Measurements from ENCODE around the gene EPS8L1. TPM values are rescaled to one million over a fixed set of nuclear protein-coding genes. Genes with fewer than 3 reads are reported as not detected.

EPS8L1 gene
- total RNA-seq, 1 experiment from 2014 or later = 111 TPM

DNA sequence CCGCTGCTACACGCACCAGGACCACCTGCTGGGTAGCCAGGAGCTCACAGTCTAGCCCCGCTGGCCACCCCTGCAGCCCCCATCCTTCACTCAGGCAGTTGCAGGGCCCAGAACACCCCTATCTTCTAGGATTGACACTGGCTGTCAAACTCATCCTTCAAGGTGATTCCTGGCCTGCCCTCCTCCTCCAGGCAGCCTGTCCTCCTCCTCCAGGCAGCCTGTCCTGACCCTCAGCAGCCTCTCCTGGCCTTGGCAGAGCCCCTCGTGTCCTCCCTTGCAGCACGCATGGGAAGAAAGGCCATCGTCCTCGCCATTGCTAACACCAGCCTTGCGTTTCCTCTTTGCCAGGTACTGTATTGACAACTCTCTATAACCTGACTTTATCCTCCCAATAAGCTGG is 3.8 kb upstream of the EPS8L1 start:
- Histone ChIP-seq H3K4me2 (peak overlapping the region; percentile 69), H3K4me3 (no peak overlapping the region), H3K36me3 (ENCODE audit: low read depth) (no peaks in the 10 kb centered on the region), H3K9me3 (ENCODE audit: insufficient read depth, low read depth) (no peaks in the 10 kb centered on the region), H3K27ac (peak overlapping the region; percentile 98), H3K4me1 (replicated peaks; ENCODE audit: insufficient read depth) (peaks cover 47% of the 10 kb centered on the region), H3K9me2 (ENCODE audit: insufficient read depth) (no peaks in the 10 kb centered on the region), H4K20me1 (ENCODE audit: insufficient read depth) (no peaks in the 10 kb centered on the region), H3K79me2 (ENCODE audit: low read depth) (peaks cover 6% of the 10 kb centered on the region; the same call in 1 of the 2 replicates), H3K27me3 (ENCODE audit: insufficient read depth, low read depth) (no peaks in the 10 kb centered on the region), H3F3A (ENCODE audit: insufficient read depth, low read depth) (peaks cover 48% of the 10 kb centered on the region), H2AFZ (no peak overlapping the region)
- BruUV-seq (replicated peaks) = no TSS peak
- DNase-seq = peak in 1 of 2 experiments; percentile 25
- ChIA-PET CTCF (no interaction called here), POLR2A (ENCODE audit: unreplicated experiment) (interaction anchor here (0.5 kb wide), 1 partner anchor 9 kb away, joined by 5 read pairs; the partner anchor contains the start of gene RDH13)
- TF ChIP-seq CTCF (conservative IDR thresholded peaks at IDR 0.05) (no peak), EZH2 (IDR thresholded peaks at IDR 0.05; ENCODE audit: low read depth) (no peak)
- intact Hi-C loops (cut with micrococcal nuclease; ENCODE audit: unreplicated experiment) = no loop called here

GRCh38 chr19:55076321-55076720 is 652 bp downstream of the EPS8L1 start:
- H3K36me3 ChIP-seq (ENCODE audit: low read depth) = no peaks in the 10 kb centered on the region
- H3K4me3 ChIP-seq = peak overlapping the region; percentile 60
- peaks cover 10% of the 10 kb centered on the region; the same call in 1 of the 2 replicates for H3K79me2 ChIP-seq (ENCODE audit: low read depth)
- H3K9me2 ChIP-seq (ENCODE audit: insufficient read depth) = no peaks in the 10 kb centered on the region
- DNase-seq = no peak
- peak overlapping the region; percentile 82 for H3K4me2 ChIP-seq
- no peaks in the 10 kb centered on the region for H4K20me1 ChIP-seq (ENCODE audit: insufficient read depth)
- TF ChIP-seq EZH2 (IDR thresholded peaks at IDR 0.05; ENCODE audit: low read depth) = no peak
- TF ChIP-seq CTCF (conservative IDR thresholded peaks at IDR 0.05) = no peak
- no peaks in the 10 kb centered on the region for H3K9me3 ChIP-seq (ENCODE audit: insufficient read depth, low read depth)
- ChIA-PET CTCF (no interaction called here), POLR2A (ENCODE audit: unreplicated experiment) (interaction anchor here (0.7 kb wide), 1 partner anchor 123 kb away, joined by 12 read pairs; no protein-coding TSS in a partner anchor)
- H3K27me3 ChIP-seq (ENCODE audit: insufficient read depth, low read depth) = no peaks in the 10 kb centered on the region
- peaks cover 27% of the 10 kb centered on the region for H3K4me1 ChIP-seq (replicated peaks; ENCODE audit: insufficient read depth)
- H2AFZ ChIP-seq = no peak overlapping the region
- intact Hi-C loops (cut with micrococcal nuclease; ENCODE audit: unreplicated experiment) = no loop called here
- peak overlapping the region; percentile 79 for H3K27ac ChIP-seq
- H3F3A ChIP-seq (ENCODE audit: insufficient read depth, low read depth) = peaks cover 54% of the 10 kb centered on the region
- BruUV-seq (replicated peaks) = no TSS peak

GRCh38 chr19:55077106-55077505 is 1.4 kb downstream of the EPS8L1 start:
- Histone ChIP-seq H3F3A (ENCODE audit: insufficient read depth, low read depth) (peaks cover 52% of the 10 kb centered on the region), H3K4me3 (peak overlapping the region; percentile 60; the same call in 1 of the 2 replicates), H3K27me3 (ENCODE audit: insufficient read depth, low read depth) (no peaks in the 10 kb centered on the region), H3K9me3 (ENCODE audit: insufficient read depth, low read depth) (no peaks in the 10 kb centered on the region), H3K27ac (peak overlapping the region; percentile 79; the same call in 1 of the 2 replicates), H3K4me1 (replicated peaks; ENCODE audit: insufficient read depth) (peaks cover 19% of the 10 kb centered on the region), H3K4me2 (peak overlapping the region; percentile 82), H4K20me1 (ENCODE audit: insufficient read depth) (no peaks in the 10 kb centered on the region), H2AFZ (no peak overlapping the region), H3K36me3 (ENCODE audit: low read depth) (peaks cover 5% of the 10 kb centered on the region; the same call in 1 of the 2 replicates), H3K9me2 (ENCODE audit: insufficient read depth) (no peaks in the 10 kb centered on the region), H3K79me2 (ENCODE audit: low read depth) (peaks cover 10% of the 10 kb centered on the region; the same call in 1 of the 2 replicates)
- CTCF ChIA-PET = no interaction called here
- no TSS peak for BruUV-seq (replicated peaks)
- POLR2A ChIA-PET (ENCODE audit: unreplicated experiment) = interaction anchor here (0.7 kb wide), 1 partner anchor 124 kb away, joined by 12 read pairs; no protein-coding TSS in a partner anchor
- no peak for DNase-seq
- intact Hi-C loops (cut with micrococcal nuclease; ENCODE audit: unreplicated experiment) = no loop called here
- TF ChIP-seq CTCF (conservative IDR thresholded peaks at IDR 0.05) = no peak
- TF ChIP-seq EZH2 (IDR thresholded peaks at IDR 0.05; ENCODE audit: low read depth) = no peak

Measured in PC-9 (cell line).